ENCODE measurements around the gene BCL11B. TPM values are rescaled to one million over a fixed set of nuclear protein-coding genes. Genes with fewer than 3 reads are reported as not detected.

The BCL11B gene
- total and polyA plus RNA-seq, 2 of the 8 experiments (the other 6 are each of a cell fraction or from before 2014, with no cell fraction given), result 0.63 to 5.9 TPM

DNA sequence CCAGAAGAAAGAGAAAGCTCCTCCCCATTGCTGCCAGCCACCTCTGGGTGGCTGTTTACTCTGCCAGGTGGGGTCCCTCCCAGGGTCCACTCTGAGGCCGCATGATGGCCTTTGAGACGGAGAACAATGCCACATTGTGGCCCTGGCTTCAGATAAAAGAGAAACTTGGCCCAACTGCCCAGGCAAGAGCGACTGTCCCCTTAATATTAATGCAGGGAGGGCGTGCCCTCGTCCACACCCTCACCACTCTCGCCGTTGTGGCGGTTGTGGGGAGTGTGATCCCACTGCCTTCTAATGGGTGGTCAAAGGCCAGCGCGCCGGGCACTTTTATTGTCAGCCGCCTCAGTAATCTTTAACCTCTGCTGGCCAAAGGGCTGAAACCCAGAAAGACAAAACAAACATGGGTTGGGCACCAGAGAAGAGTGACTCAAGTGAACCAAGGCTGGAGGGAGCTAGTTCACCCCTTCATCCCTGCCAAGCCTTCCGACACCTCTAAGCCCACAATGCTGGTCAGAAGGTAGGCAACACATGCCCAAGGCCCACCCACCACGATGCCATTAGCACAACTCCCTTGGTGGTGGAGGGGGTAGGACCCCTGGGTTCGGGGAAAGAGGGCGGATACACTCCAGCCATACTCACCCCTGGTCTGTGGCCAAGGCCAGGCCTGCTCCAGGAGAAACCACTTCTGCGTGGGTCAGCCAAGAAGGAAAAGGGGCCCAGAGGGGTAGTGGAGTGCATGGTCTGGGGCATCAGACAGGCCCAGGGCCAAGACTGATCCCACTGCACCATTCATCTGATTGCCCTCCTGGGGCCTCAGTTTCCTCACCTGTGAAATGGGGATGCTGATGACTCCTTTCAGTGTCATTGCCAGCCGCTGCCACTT lies 44.5 kb upstream of the BCL11B start (continued):
- TF ChIP-seq, protein P1, sequence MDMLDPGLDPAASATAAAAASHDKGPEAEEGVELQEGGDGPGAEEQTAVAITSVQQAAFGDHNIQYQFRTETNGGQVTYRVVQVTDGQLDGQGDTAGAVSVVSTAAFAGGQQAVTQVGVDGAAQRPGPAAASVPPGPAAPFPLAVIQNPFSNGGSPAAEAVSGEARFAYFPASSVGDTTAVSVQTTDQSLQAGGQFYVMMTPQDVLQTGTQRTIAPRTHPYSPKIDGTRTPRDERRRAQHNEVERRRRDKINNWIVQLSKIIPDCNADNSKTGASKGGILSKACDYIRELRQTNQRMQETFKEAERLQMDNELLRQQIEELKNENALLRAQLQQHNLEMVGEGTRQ (IDR thresholded peaks at IDR 0.05; ENCODE audit: low read length), result no peak
- TF ChIP-seq RFX5 (IDR thresholded peaks at IDR 0.05; ENCODE audit: borderline replicate concordance, low read depth, low read length) (no peak), KDM4A (IDR thresholded peaks at IDR 0.05; ENCODE audit: low read depth, low read length, severe bottlenecking) (no peak), CHD1 (IDR thresholded peaks at IDR 0.05; ENCODE audit: low read depth, low read length) (no peak), POLR2A (IDR thresholded peaks at IDR 0.05; ENCODE audit: control extremely low read depth in 1 of 2, low read depth in 2 of 2, low read length in 2 of 2) (no peak), POU5F1 (IDR thresholded peaks at IDR 0.05; ENCODE audit: low read depth, low read length) (no peak), SAP30 (IDR thresholded peaks at IDR 0.05; ENCODE audit: insufficient read depth, insufficient replicate concordance, low read length) (no peak), EZH2 (IDR thresholded peaks at IDR 0.05; ENCODE audit: low read depth, low read length, severe bottlenecking) (no peak), RBBP5 (IDR thresholded peaks at IDR 0.05; ENCODE audit: borderline replicate concordance, low read depth, low read length) (no peak), YY1 (IDR thresholded peaks at IDR 0.05; ENCODE audit: low read depth, low read length) (no peak)
- TF ChIP-seq, protein P2, sequence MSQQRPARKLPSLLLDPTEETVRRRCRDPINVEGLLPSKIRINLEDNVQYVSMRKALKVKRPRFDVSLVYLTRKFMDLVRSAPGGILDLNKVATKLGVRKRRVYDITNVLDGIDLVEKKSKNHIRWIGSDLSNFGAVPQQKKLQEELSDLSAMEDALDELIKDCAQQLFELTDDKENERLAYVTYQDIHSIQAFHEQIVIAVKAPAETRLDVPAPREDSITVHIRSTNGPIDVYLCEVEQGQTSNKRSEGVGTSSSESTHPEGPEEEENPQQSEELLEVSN (IDR thresholded peaks at IDR 0.05), result no peak

Measured in H1 (cell line).